ENCODE results near the gene FES.

FES gene

GRCh38 chr15:90933301-90933700, 49.0 kb downstream of the FES start:
- DNase-seq: no peak

GRCh38 chr15:90934256-90934948, 50.1 kb downstream of the FES start:
- DNase-seq: peak; percentile 83 to 95 (median 88)

GRCh38 chr15:90934949-90935751, 50.8 kb downstream of the FES start, which contains the start of gene UNC45A:
Gene UNC45A (plus strand): TSS chr15:90935285. CDS start chr15:90935325, 40 bp downstream.
- DNase-seq: peak; percentile 94 to 97 (median 97)

- DNase-seq: no peak
Observed at GRCh38 chr15:90936823-90937222, 52.5 kb downstream of the FES start.

- no peak for DNase-seq
Observed at GRCh38 chr15:90938261-90938660, 54.0 kb downstream of the FES start.

GRCh38 chr15:90939756-90940155, 55.5 kb downstream of the FES start:
- DNase-seq: no peak

GRCh38 chr15:90941038-90941437, 56.7 kb downstream of the FES start:
- no peak for DNase-seq

GRCh38 chr15:90942354-90943120, 58.2 kb downstream of the FES start:
- no peak for DNase-seq

- no peak for DNase-seq
Observed at GRCh38 chr15:90945091-90945490, 60.8 kb downstream of the FES start.

Data from NCI-H1417 (cell line).